Jurkat, Clone E6-1 (cell line): ENCODE measurements around the gene NBEAL2.
A peak's percentile ranks its signal among the peaks of the same experiment; 100 is the strongest.
"Not testable (repeated sequence)": the region's sequence is repeated elsewhere in the genome, so short reads cannot be mapped to it uniquely, and the experiment has no call there.

ENCODE experiments used
- DNase-seq: peaks from one replicate; pipeline ENCODE4 v3.0.0-alpha.2; 2011; ENCODE audit warnings: low read depth, low spot score
- H3K4me3 ChIP-seq: 2 replicates; pipeline ENCODE4 v1.5.1; 2011; ENCODE audit warnings: mild to moderate bottlenecking, low read length, control low read depth, moderate library complexity

NBEAL2 gene

GRCh38 chr3:47019201-47019600 lies 39.7 kb downstream of the NBEAL2 start:
- DNase-seq = peak; percentile 31
- no peak overlapping the region for H3K4me3 ChIP-seq

- no peak for DNase-seq
- no peak overlapping the region for H3K4me3 ChIP-seq
These were observed 40.8 kb downstream of the NBEAL2 start for GRCh38 chr3:47020311-47020710.

- H3K4me3 ChIP-seq = no peak overlapping the region
- DNase-seq = no peak
These were observed 43.2 kb downstream of the NBEAL2 start for GRCh38 chr3:47022641-47023071.

GRCh38 chr3:47024932-47025331 lies 45.5 kb downstream of the NBEAL2 start:
- DNase-seq = no peak
- no peak overlapping the region for H3K4me3 ChIP-seq

GRCh38 chr3:47026432-47026831 lies 47.0 kb downstream of the NBEAL2 start:
- H3K4me3 ChIP-seq, DNase-seq: not testable (repeated sequence)

- H3K4me3 ChIP-seq = no peak overlapping the region
- DNase-seq = no peak
These were observed 48.7 kb downstream of the NBEAL2 start for GRCh38 chr3:47028146-47028545.

GRCh38 chr3:47028667-47029066 lies 49.2 kb downstream of the NBEAL2 start:
- H3K4me3 ChIP-seq = no peak overlapping the region
- no peak for DNase-seq

- H3K4me3 ChIP-seq, DNase-seq: not testable (repeated sequence)
These were observed 51.6 kb downstream of the NBEAL2 start for GRCh38 chr3:47031041-47031440.

GRCh38 chr3:47034868-47035489 lies 55.5 kb downstream of the NBEAL2 start:
- no peak overlapping the region for H3K4me3 ChIP-seq
- no peak for DNase-seq

GRCh38 chr3:47035645-47036044 lies 56.2 kb downstream of the NBEAL2 start:
- no peak overlapping the region for H3K4me3 ChIP-seq
- no peak for DNase-seq

- no peak overlapping the region for H3K4me3 ChIP-seq
- no peak for DNase-seq
These were observed 56.7 kb downstream of the NBEAL2 start for GRCh38 chr3:47036145-47036544.

- H3K4me3 ChIP-seq, DNase-seq: not testable (repeated sequence)
These were observed 57.8 kb downstream of the NBEAL2 start for GRCh38 chr3:47037302-47037701.

- H3K4me3 ChIP-seq = no peak overlapping the region
- no peak for DNase-seq
These were observed 61.6 kb downstream of the NBEAL2 start for GRCh38 chr3:47041114-47041513.

- no peak overlapping the region for H3K4me3 ChIP-seq
These were observed 62.8 kb downstream of the NBEAL2 start for GRCh38 chr3:47042231-47042791.

GRCh38 chr3:47047069-47047468 lies 67.6 kb downstream of the NBEAL2 start:
- DNase-seq = no peak
- H3K4me3 ChIP-seq = no peak overlapping the region

More at GRCh38 chr3:47042231-47042791, 62.8 kb downstream of the NBEAL2 start:
- no peak for DNase-seq

- DNase-seq = no peak
- H3K4me3 ChIP-seq = no peak overlapping the region
These were observed 68.2 kb downstream of the NBEAL2 start for GRCh38 chr3:47047673-47048072.

- no peak for DNase-seq
- H3K4me3 ChIP-seq = no peak overlapping the region
These were observed 74.9 kb downstream of the NBEAL2 start for GRCh38 chr3:47054412-47054811.

GRCh38 chr3:47056705-47057104 lies 77.2 kb downstream of the NBEAL2 start:
- no peak for DNase-seq
- H3K4me3 ChIP-seq = no peak overlapping the region

GRCh38 chr3:47057212-47057671 lies 77.8 kb downstream of the NBEAL2 start:
- H3K4me3 ChIP-seq = no peak overlapping the region
- DNase-seq = peak; percentile 79
